ENCODE results near the gene AGAP6.
"Not testable (repeated sequence)": the region's sequence is repeated elsewhere in the genome, so short reads cannot be mapped to it uniquely, and the experiment has no call there.

AGAP6 gene

DNA sequence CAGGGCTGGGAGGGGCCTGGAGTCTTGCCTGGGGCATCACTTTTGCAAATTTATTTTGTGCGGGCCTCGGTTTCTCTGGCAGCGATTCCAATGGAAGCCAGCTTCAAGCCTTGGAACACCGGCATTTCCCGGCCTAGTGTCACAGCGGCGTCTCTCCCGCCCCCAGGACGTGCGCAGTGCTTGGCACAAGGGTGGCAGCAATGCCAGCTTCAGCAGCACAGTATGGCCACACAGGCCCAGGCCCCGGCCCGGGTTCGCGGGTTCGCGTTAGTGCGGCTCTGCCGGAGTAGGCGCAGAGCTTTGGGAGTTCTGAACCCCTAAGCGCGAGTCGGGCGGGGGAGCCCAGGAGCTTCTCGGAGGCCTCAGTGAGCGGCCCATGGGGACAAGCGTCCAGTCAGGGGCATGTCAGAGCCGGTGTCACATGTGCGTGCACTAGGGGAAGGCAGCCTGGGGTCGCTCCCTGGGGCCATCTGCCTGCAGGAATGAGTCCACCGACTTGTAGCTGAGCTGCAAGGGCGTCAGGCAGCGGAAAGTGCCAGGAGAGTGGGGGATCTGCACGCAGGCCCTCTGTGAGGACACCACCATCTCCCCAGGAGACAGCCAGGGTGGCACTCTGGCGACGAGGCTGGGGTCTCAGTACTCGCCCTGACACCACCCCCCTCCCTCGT, 36.6 kb downstream of the AGAP6 start:
- not testable (repeated sequence) for H3K9me3 ChIP-seq (ENCODE audit: control extremely low read depth in 1 of 5, control insufficient read depth in 4 of 5, insufficient read depth in 2 of 5, low read depth in 1 of 5, low read length in 4 of 5)

DNA sequence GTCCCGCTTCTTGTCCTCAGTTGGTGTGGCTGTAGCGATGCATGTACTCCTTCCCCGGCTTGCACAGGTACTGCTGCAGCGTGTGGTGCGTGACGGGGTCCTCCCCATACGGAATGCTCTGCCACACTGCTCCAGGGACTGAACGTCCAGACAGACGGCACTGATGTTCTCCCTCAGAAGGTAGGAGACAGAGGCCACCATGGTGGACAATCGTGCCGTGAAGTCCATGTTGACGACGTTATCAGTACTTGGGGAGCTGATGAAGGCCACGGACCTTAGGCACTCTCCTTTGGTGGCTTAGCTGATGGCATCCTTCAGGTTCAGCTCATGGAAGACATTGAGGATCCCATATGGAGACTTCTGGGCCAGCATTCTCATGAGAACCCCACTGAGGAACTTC, 37.4 kb downstream of the AGAP6 start:
- Histone ChIP-seq H3K27me3 (replicated peaks in 2 of 5; ENCODE audit: control insufficient read depth in 4 of 5, insufficient read depth in 5 of 5, low read length in 4 of 5) (peaks cover 0 to 37% (median 5%) of the 10 kb centered on the region in 5 experiments), H3K27ac (ENCODE audit: insufficient read depth in 1 of 2, low read depth in 1 of 2, low read length in 2 of 2, poor library complexity in 1 of 2, severe bottlenecking in 2 of 2) (no peak overlapping the region), H3K4me1 (ENCODE audit: control extremely low read depth in 1 of 4, control insufficient read depth in 4 of 4, insufficient read depth in 4 of 4, low read length in 3 of 4) (no peaks in the 10 kb centered on the region), H3K9me3 (ENCODE audit: control extremely low read depth in 1 of 5, control insufficient read depth in 4 of 5, insufficient read depth in 2 of 5, low read depth in 1 of 5, low read length in 4 of 5) (peaks cover 0 to 7% (median 0%) of the 10 kb centered on the region in 5 experiments), H3K36me3 (ENCODE audit: control insufficient read depth in 4 of 4, insufficient read depth in 4 of 4, low read length in 3 of 4) (no peaks in the 10 kb centered on the region), H3K4me3 (ENCODE audit: control insufficient read depth in 1 of 7, extremely low read depth in 1 of 7, insufficient read depth in 4 of 7, low read depth in 2 of 7, low read length in 6 of 7) (no peak overlapping the region)
- ChIA-PET CTCF (no interaction called here), POLR2A (no interaction called here)
- no peak for DNase-seq
- 89% methylated on average over 14 of the region's 14 CpGs for WGBS (ENCODE audit: insufficient coverage)

More for the DNA sequence above, 36.6 kb downstream of the AGAP6 start:
- DNase-seq; H3K27ac ChIP-seq (ENCODE audit: insufficient read depth in 1 of 2, low read depth in 1 of 2, low read length in 2 of 2, poor library complexity in 1 of 2, severe bottlenecking in 2 of 2); POLR2A ChIA-PET; H3K4me3 ChIP-seq (ENCODE audit: control insufficient read depth in 1 of 7, extremely low read depth in 1 of 7, insufficient read depth in 4 of 7, low read depth in 2 of 7, low read length in 6 of 7); H3K36me3 ChIP-seq (ENCODE audit: control insufficient read depth in 4 of 4, insufficient read depth in 4 of 4, low read length in 3 of 4); CTCF ChIA-PET; H3K4me1 ChIP-seq (ENCODE audit: control extremely low read depth in 1 of 4, control insufficient read depth in 4 of 4, insufficient read depth in 4 of 4, low read length in 3 of 4): not testable (repeated sequence)
- 32% methylated on average over 18 of the region's 37 CpGs for WGBS (ENCODE audit: insufficient coverage)
- H3K27me3 ChIP-seq (replicated peaks in 2 of 5; ENCODE audit: control insufficient read depth in 4 of 5, insufficient read depth in 5 of 5, low read length in 4 of 5) = peaks cover 0 to 35% (median 5%) of the 10 kb centered on the region in 5 experiments

DNA sequence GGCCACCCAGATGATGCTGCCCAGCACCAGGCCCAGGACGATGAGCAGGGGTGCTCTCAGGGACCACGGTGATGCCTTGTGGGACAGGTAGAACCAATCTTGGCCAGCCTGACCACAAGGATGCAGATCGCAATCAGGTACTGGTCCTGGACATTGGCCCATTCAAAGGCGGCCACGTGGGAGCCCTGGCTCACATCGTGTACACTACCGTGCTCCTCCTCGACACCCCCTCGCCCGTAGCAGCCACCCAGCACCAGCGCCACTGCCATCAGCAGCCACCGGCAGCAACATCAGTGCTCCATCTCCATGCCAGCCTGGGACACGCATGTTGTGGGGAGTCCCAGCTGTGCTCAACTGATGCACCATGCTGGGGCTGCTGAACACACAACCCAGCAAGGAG, 39.0 kb downstream of the AGAP6 start:
- DNase-seq = no peak
- 98% methylated on average over 13 of the region's 13 CpGs for WGBS (ENCODE audit: insufficient coverage)
- POLR2A ChIA-PET = no interaction called here
- CTCF ChIA-PET = no interaction called here
- no peaks in the 10 kb centered on the region for H3K4me1 ChIP-seq (ENCODE audit: control extremely low read depth in 1 of 4, control insufficient read depth in 4 of 4, insufficient read depth in 4 of 4, low read length in 3 of 4)
- H3K9me3 ChIP-seq (ENCODE audit: control extremely low read depth in 1 of 5, control insufficient read depth in 4 of 5, insufficient read depth in 2 of 5, low read depth in 1 of 5, low read length in 4 of 5) = peaks cover 0 to 7% (median 0%) of the 10 kb centered on the region in 5 experiments
- H3K36me3 ChIP-seq (ENCODE audit: control insufficient read depth in 4 of 4, insufficient read depth in 4 of 4, low read length in 3 of 4) = no peaks in the 10 kb centered on the region
- H3K27ac ChIP-seq (ENCODE audit: insufficient read depth in 1 of 2, low read depth in 1 of 2, low read length in 2 of 2, poor library complexity in 1 of 2, severe bottlenecking in 2 of 2) = no peak overlapping the region
- no peak overlapping the region for H3K4me3 ChIP-seq (ENCODE audit: control insufficient read depth in 1 of 7, extremely low read depth in 1 of 7, insufficient read depth in 4 of 7, low read depth in 2 of 7, low read length in 6 of 7)
- peaks cover 0 to 37% (median 5%) of the 10 kb centered on the region in 5 experiments for H3K27me3 ChIP-seq (replicated peaks in 2 of 5; ENCODE audit: control insufficient read depth in 4 of 5, insufficient read depth in 5 of 5, low read length in 4 of 5)

DNA sequence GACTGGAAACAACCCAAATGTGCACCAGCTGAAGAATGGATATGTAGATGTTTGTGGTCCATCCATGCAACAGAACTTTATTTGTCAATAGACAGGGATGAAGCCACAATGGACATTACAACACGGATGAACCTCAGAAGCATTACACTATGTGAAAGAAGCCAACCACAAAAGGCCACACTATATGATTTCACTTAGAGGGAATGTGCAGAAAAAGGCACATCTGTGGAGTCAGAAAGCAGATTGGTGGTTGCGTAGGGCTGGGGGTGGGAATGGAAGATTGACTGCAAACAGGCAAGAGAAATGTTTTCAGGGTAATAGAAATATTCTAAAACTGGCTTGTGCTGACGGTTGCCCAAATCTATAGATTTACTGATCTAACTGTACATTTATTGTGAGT, 45.3 kb downstream of the AGAP6 start:
- 100% methylated on average over 1 of the region's 3 CpGs for WGBS (ENCODE audit: insufficient coverage)
- H3K27ac ChIP-seq (ENCODE audit: insufficient read depth in 1 of 2, low read depth in 1 of 2, low read length in 2 of 2, poor library complexity in 1 of 2, severe bottlenecking in 2 of 2) = no peak overlapping the region
- H3K27me3 ChIP-seq (replicated peaks in 2 of 5; ENCODE audit: control insufficient read depth in 4 of 5, insufficient read depth in 5 of 5, low read length in 4 of 5) = peaks cover 0 to 3% (median 0%) of the 10 kb centered on the region in 5 experiments
- POLR2A ChIA-PET = no interaction called here
- H3K4me3 ChIP-seq (ENCODE audit: control insufficient read depth in 1 of 7, extremely low read depth in 1 of 7, insufficient read depth in 4 of 7, low read depth in 2 of 7, low read length in 6 of 7) = no peak overlapping the region
- CTCF ChIA-PET = no interaction called here
- peaks cover 0 to 2% (median 0%) of the 10 kb centered on the region in 4 experiments for H3K4me1 ChIP-seq (ENCODE audit: control extremely low read depth in 1 of 4, control insufficient read depth in 4 of 4, insufficient read depth in 4 of 4, low read length in 3 of 4)
- no peak for DNase-seq
- H3K36me3 ChIP-seq (ENCODE audit: control insufficient read depth in 4 of 4, insufficient read depth in 4 of 4, low read length in 3 of 4) = no peaks in the 10 kb centered on the region
- no peaks in the 10 kb centered on the region for H3K9me3 ChIP-seq (ENCODE audit: control extremely low read depth in 1 of 5, control insufficient read depth in 4 of 5, insufficient read depth in 2 of 5, low read depth in 1 of 5, low read length in 4 of 5)

DNA sequence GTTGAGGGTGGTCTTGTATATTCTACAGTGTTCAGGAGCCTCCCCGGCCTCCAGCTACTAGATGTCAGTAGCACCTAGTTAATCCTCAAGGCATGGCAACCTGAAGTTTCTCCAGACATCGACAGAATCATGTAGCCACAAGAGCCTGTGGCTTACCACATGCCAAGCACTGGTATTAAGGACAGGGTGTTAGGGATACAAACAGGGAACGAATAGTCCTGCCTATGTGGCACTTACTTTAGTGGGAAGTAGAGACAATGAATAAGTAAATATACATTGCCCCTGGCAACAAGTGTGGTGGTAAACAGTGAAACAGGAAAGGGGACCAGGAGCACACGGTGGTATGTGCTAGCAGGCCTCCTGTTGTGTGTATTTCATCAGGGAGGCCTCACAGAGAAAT, 47.1 kb downstream of the AGAP6 start:
- CTCF ChIA-PET; H3K4me1 ChIP-seq (ENCODE audit: control extremely low read depth in 1 of 4, control insufficient read depth in 4 of 4, insufficient read depth in 4 of 4, low read length in 3 of 4); H3K27ac ChIP-seq (ENCODE audit: insufficient read depth in 1 of 2, low read depth in 1 of 2, low read length in 2 of 2, poor library complexity in 1 of 2, severe bottlenecking in 2 of 2); H3K27me3 ChIP-seq (replicated peaks in 2 of 5; ENCODE audit: control insufficient read depth in 4 of 5, insufficient read depth in 5 of 5, low read length in 4 of 5); H3K4me3 ChIP-seq (ENCODE audit: control insufficient read depth in 1 of 7, extremely low read depth in 1 of 7, insufficient read depth in 4 of 7, low read depth in 2 of 7, low read length in 6 of 7); H3K36me3 ChIP-seq (ENCODE audit: control insufficient read depth in 4 of 4, insufficient read depth in 4 of 4, low read length in 3 of 4); POLR2A ChIA-PET; H3K9me3 ChIP-seq (ENCODE audit: control extremely low read depth in 1 of 5, control insufficient read depth in 4 of 5, insufficient read depth in 2 of 5, low read depth in 1 of 5, low read length in 4 of 5): not testable (repeated sequence)
- DNase-seq = peak in 2 of 3 donors; percentile 50 to 63
- WGBS (ENCODE audit: insufficient coverage) = 76% methylated on average over 2 of the region's 4 CpGs

DNA sequence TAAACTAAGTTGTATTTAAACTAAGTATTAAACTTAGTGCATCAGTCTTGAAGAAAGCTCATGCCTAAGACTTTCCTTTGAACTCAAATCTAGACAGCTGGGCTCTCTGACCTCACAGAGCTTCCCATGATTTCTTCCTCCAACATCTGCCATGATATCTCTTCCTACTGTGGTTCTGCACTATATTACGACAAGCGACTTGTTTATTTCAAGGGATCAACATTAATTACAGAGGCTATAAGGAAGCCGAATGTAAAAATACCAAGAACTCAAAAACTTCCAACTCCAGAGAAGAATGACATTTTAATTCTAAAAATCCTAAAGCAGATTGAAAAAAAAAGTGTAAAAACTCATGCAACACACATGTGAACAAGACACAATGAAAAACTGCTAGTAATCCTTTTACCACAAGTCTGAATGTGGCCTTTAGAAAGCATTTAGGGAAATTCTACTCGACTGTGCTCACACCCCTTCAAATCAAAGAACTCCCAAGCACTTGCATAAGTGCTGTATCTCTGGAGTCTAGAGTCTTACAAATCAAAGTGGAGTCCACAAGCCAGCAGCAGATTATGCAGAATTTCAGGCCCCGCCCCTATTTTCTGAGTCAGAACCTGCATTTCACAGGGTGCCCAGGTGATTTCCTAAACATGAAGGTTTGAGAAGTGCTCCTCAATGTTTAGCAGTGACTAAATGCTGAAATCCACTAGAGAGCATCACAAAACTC, 56.9 kb downstream of the AGAP6 start:
- DNase-seq = no peak
- POLR2A ChIA-PET = no interaction called here
- no peaks in the 10 kb centered on the region for H3K36me3 ChIP-seq (ENCODE audit: control insufficient read depth in 4 of 4, insufficient read depth in 4 of 4, low read length in 3 of 4)
- H3K4me3 ChIP-seq (ENCODE audit: control insufficient read depth in 1 of 7, extremely low read depth in 1 of 7, insufficient read depth in 4 of 7, low read depth in 2 of 7, low read length in 6 of 7) = no peak overlapping the region
- H3K4me1 ChIP-seq (ENCODE audit: control extremely low read depth in 1 of 4, control insufficient read depth in 4 of 4, insufficient read depth in 4 of 4, low read length in 3 of 4) = no peaks in the 10 kb centered on the region
- peaks cover 0 to 2% (median 0%) of the 10 kb centered on the region in 5 experiments for H3K27me3 ChIP-seq (replicated peaks in 2 of 5; ENCODE audit: control insufficient read depth in 4 of 5, insufficient read depth in 5 of 5, low read length in 4 of 5)
- 93% methylated on average over 2 of the region's 5 CpGs for WGBS (ENCODE audit: insufficient coverage)
- CTCF ChIA-PET = no interaction called here
- H3K9me3 ChIP-seq (ENCODE audit: control extremely low read depth in 1 of 5, control insufficient read depth in 4 of 5, insufficient read depth in 2 of 5, low read depth in 1 of 5, low read length in 4 of 5) = no peaks in the 10 kb centered on the region
- H3K27ac ChIP-seq (ENCODE audit: insufficient read depth in 1 of 2, low read depth in 1 of 2, low read length in 2 of 2, poor library complexity in 1 of 2, severe bottlenecking in 2 of 2) = no peak overlapping the region

DNA sequence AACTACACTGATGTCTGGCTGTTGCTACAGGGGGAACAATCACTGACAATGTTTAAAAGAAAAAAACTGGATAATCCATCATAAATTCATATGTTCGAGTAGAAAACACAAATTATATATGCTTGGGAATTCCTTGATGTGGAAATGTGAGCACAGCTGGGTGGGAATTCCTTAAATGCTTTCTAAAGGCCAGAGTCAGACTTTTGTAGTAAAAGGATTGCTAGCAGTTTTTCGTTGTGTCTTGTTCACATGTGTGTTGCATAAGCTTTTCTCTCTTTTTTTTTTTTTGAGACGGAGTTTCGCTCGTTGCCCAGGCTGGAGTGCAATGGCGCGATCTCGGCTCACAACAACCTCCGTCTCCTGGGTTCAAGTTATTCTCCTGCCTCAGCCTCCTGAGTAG, 58.3 kb downstream of the AGAP6 start:
- DNase-seq; H3K4me3 ChIP-seq (ENCODE audit: control insufficient read depth in 1 of 7, extremely low read depth in 1 of 7, insufficient read depth in 4 of 7, low read depth in 2 of 7, low read length in 6 of 7); CTCF ChIA-PET; H3K4me1 ChIP-seq (ENCODE audit: control extremely low read depth in 1 of 4, control insufficient read depth in 4 of 4, insufficient read depth in 4 of 4, low read length in 3 of 4); H3K27me3 ChIP-seq (replicated peaks in 2 of 5; ENCODE audit: control insufficient read depth in 4 of 5, insufficient read depth in 5 of 5, low read length in 4 of 5); H3K9me3 ChIP-seq (ENCODE audit: control extremely low read depth in 1 of 5, control insufficient read depth in 4 of 5, insufficient read depth in 2 of 5, low read depth in 1 of 5, low read length in 4 of 5); H3K27ac ChIP-seq (ENCODE audit: insufficient read depth in 1 of 2, low read depth in 1 of 2, low read length in 2 of 2, poor library complexity in 1 of 2, severe bottlenecking in 2 of 2); H3K36me3 ChIP-seq (ENCODE audit: control insufficient read depth in 4 of 4, insufficient read depth in 4 of 4, low read length in 3 of 4); POLR2A ChIA-PET: not testable (repeated sequence)
- 100% methylated on average over 1 of the region's 9 CpGs for WGBS (ENCODE audit: insufficient coverage)

Measured in common myeloid progenitor, CD34-positive (primary cell).